Endometrial microvascular endothelial cells (primary cell): ENCODE measurements around the gene SECTM1. TPM values are rescaled to one million over a fixed set of nuclear protein-coding genes. Genes with fewer than 3 reads are reported as not detected.
"Not testable (repeated sequence)": the region's sequence is repeated elsewhere in the genome, so short reads cannot be mapped to it uniquely, and the experiment has no call there.

Experiments
- in situ Hi-C: cut with HindIII; loops from 2 replicates; pipeline ENCODE4 v1.10.0; 2017; ENCODE audit warnings: low sequenced_read_pairs, low pct_unique_long_range_greater_than_20kb; ENCODE audit errors: inconsistent ontology term
- total RNA-seq: library from RNA; depleted of rRNA; stranded (reverse); fragments of >200 nt; gene quantifications from one replicate; pipeline ENCODE4 v1.2.3, GENCODE V29; 2015; ENCODE audit errors: inconsistent ontology term

SECTM1 gene
- total RNA-seq: 8.0 TPM

DNA sequence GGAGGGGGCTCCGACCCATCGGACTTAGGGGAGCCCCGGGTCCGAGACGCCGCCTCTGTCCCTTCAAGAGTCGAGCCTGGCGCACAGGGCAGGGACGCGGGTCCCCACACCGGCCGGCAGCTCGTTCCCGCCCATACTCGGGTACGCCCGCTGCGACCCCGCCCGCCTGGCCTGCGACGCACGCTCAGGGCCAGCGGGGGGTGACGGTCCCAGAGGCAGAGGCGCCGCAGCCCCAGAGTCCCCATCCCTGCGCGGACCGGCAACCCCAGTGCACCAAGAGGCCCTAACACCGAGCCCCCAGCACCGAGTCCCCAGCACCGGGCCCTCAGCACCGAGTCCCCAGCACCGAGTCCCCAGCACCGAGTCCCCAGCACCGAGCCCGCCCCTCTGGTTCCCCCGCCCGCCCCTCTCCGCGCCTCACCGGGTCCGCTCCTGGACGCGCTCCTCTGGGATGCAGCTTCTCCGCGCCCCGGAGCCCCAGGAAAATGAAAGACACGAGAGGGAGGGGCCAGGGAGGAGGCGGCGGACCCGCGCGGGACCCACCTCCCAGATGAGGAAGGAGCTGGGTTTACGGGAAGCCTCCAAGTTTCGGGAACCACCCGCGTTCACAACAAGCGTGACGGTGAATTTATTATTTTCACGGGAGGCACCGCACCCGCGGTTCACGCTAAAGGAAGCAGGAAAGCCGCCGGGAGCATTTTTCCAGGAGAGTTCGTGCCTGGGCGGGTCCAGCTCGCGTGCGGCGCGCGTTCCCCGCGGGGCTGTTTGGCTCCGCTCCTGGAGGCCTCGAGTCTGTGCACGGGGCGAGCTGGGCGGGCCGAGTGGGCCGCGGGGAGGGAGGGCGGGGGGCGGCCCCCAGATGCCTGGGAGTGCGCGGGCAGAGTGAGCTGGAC is at the start of gene SECTM1:
Gene SECTM1, minus strand, starts transcription at position 488 of the 893 bp plus-strand sequence. CDS start 6,526 bp downstream, outside the sequence.
- in situ Hi-C loops: loop anchor here (25.0 kb wide), 2 partner anchors 104 to 204 kb away; no protein-coding TSS in a partner anchor

DNA sequence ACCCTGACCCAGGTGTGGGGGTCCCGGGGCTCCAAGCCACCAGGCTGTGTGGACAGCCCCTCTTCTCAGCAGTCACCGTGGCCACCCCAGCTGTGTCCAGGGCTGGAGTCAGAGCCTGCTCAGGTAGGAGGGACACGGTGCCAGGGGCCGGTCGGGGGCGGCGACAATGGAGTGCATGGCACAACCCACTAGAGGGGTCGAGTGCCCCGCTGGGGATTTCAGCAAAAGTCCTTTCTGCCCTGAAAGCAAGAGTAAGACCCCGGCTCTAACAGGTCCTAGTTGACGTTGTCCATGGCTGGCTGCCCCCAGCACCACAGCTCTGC is 49.3 kb upstream of the SECTM1 start:
- in situ Hi-C loops: no loop called here

DNA sequence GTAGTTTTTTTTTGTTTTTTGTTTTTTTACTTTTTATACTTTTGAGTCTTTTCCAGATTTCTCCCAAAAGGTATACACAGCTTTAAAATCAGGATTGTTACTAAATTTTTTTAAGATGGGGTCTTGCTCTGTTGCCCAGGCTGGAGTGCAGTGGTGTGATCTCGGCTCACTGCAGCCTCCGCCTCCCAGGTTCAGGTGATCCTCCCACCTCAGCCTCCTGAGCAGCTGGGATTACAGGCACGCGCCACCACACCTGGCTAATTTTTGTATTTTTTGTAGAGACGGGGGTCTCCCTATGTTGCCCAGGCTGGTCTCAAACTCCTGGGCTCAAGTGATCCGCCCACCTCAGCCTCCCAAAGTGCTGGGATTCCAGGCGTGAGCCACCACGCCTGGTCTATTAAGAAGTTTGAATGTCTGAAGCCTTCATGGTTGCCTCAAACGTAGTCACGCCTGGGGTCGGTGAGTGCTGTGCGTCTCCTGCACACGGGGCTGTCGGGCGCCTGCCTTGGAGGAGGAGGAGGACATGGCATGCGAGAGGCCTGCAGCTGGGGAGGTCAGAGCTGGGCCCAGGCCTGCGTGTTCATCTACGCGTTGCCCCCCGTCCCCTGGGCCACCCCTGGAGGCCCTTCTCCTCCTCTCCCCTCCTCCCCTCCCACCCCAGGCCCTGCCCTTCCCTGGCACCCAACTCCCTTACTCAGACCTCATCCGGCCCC is 48.8 kb upstream of the SECTM1 start:
- in situ Hi-C loops: not testable (repeated sequence)

DNA sequence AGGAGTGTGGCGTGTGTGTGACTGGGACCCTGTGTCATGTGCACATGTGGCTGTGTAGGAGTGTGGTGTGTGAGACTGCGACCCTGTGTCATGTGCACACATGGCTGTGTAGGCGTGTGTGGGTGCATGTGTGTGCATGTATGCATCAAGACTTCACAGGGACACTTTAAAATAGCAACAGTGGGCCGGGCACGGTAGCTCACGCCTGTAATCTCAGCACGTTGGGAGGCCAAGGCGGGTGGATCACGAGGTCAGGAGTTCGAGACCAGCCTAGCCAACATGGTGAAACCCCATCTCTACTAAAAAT is 48.1 kb upstream of the SECTM1 start:
- in situ Hi-C loops: not testable (repeated sequence)

DNA sequence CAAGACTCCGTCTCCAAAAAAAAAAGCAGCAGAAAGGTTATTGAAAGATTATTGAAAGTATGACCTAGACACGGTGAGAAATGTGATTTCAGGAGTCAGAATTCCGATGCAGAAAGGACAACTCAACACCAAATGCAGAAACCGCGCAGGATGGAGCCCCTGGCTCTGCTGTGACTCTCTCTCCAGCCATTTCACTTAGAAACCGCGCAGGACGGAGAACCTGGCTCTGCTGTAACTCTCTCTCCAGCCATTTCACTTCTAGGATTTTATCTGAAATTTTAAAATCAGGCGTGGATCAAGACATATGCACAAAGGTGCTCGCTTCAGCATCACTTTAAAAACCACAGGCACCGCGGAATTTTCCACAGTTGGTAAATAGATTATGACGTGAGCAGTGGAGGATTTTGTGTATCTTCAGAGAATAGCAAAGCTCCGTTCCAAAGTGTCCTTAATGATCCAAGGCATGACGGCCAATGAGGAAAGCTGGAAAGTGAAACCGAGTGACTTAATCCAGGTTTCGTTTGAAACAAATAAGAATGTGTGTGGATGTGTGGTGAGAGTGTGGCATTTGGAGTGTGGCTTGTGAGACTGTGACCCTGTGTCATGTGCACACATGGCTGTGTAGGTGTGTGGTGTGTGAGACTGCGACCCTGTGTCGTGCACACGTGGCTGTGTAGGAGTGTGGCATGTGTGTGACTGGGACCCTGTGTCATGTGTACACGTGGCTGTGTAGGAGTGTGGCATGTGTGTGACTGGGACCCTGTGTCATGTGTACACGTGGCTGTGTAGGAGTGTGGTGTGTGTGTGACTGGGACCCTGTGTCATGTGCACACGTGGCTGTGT is 47.5 kb upstream of the SECTM1 start:
- in situ Hi-C loops: no loop called here

DNA sequence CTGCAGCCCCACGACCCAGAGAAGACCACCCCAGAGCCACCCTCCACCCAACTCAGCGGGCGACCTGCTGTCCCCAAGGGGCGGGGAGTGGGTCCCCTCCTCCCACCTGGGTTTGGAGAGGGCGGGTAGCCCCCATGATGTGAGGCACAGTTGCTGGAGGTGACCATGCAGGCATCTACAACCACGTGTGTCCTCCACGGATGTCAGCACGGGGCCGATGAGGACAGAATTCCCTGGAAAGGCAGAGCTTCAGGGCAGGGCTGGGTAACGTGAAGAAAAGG is 45.1 kb upstream of the SECTM1 start:
- in situ Hi-C loops: no loop called here

DNA sequence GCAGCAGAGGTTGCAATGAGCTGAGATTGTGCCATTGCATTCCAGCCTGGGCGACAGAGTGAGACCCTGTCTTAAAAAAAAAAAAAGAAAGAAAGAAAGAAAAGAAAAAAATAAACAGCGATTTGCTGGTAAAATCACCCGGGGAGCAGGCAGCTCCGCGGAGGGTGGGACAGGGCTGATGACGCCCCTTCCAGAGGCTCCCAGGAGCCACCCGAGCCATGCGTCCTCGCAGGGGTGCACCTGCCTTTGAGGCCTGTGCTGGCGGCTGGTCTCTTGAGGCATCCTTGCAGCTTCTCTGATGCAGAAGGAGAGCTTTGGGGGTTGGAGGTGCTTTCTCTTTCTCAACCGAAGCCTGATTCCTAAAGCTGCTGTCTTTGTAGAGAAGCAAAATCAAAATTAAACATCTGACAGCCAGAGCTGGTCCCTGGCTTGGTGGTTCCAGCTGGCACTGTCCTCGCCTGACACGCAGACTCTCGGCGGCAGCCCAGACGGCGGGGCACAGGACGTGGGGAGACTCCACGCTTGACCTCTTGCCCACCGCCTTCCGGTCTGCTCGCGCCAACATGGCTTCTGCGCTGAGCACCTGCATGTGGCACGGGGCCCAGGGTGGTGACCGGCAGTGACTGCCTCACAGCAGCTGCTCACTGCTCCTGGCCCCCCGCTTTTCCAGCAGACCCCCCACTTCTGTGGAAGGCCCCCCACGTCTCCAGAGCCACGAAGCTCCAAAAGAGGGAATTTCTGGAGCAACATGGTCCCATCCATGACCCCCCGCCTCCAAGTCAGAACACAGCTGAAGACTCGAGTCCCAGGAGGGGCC is 44.6 kb upstream of the SECTM1 start:
- in situ Hi-C loops: no loop called here

DNA sequence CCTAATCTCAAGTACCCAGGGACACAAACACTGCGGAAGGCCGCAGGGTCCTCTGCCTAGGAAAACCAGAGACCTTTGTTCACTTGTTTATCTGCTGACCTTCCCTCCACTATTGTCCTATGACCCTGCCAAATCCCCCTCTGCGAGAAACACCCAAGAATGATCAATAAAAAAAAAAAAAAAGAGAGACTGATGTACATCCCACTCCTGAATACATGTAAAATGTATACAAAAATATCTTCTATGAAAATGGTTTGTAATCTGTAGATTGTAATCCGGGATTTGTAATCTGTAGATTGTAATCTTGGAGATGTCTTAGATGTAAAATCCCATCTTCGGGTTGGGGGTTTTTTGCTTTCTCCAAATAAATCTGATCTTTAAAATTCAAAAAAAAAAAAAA is 43.7 kb upstream of the SECTM1 start:
- in situ Hi-C loops: not testable (repeated sequence)

DNA sequence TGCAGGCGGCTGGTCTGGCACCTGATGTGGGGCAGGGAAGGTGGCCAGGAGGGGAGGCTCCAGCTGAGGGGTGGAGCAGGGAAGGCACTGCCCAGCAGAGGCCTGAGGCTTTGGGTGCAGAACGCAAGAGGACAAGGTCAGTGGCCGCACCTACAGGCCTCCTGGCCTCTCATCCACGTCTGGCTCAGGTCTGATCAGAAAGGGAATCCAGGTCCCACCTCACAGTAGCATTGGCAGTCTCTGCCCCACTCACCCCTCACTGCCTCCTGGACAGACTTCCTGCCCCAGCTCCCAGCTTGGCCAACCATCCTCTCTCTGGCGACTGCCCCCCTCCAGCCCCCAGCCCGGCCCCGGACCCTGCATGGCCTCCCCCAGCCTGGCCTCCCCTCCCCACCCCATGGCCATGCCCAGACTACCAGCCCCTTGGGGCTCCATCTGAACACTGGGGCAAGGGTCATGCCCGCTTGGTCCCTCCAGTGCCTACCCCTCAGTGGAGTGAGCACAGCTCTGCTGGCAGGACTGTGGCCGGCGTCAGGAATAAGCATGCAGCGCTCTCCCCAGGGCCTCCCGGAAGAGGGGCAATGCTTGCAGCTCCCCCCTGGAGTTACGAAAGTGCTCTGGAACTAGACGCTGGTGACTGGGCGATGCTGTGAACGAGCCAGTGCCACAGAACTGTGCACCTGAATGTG is 42.6 kb upstream of the SECTM1 start:
- in situ Hi-C loops: no loop called here

DNA sequence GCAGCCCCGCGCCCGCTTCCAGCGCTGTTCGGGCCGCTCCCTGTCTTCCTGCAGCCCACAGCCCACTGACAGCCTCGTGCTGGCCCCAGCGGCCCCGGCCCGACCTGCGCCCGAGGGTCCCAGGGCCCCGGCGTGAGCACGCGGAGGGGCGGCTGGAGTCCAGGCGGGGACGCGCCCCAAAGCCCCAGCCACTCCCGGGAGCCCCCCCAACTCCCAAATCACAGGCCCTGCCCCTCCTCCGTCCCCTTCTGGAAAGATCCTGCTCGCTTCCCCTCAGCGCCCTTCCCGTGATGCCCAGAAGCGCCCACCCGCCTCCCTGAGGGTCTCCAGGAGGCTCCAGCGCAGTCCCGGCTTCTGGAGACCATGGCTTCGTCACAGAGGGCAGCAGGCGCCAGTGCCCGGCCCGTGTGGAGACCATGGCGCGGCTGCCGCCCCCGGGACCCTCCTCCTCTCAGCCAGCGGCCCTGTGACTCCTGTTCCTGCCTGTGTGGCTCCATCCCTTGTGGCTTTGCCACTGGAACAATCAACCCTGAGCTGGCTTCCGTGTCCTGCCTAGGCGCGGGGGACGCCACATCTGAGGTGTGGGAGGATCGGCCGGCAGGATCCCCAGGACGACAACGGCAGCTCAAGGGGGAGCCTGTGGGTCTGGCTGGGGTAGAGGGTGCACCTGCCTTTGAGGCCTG is 41.9 kb upstream of the SECTM1 start:
- in situ Hi-C loops: no loop called here

DNA sequence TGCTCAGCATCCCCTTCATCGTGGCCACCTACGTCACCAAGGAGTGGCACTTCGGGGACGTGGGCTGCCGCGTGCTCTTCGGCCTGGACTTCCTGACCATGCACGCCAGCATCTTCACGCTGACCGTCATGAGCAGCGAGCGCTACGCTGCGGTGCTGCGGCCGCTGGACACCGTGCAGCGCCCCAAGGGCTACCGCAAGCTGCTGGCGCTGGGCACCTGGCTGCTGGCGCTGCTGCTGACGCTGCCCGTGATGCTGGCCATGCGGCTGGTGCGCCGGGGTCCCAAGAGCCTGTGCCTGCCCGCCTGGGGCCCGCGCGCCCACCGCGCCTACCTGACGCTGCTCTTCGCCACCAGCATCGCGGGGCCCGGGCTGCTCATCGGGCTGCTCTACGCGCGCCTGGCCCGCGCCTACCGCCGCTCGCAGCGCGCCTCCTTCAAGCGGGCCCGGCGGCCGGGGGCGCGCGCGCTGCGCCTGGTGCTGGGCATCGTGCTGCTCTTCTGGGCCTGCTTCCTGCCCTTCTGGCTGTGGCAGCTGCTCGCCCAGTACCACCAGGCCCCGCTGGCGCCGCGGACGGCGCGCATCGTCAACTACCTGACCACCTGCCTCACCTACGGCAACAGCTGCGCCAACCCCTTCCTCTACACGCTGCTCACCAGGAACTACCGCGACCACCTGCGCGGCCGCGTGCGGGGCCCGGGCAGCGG is 41.2 kb upstream of the SECTM1 start:
- in situ Hi-C loops: no loop called here

DNA sequence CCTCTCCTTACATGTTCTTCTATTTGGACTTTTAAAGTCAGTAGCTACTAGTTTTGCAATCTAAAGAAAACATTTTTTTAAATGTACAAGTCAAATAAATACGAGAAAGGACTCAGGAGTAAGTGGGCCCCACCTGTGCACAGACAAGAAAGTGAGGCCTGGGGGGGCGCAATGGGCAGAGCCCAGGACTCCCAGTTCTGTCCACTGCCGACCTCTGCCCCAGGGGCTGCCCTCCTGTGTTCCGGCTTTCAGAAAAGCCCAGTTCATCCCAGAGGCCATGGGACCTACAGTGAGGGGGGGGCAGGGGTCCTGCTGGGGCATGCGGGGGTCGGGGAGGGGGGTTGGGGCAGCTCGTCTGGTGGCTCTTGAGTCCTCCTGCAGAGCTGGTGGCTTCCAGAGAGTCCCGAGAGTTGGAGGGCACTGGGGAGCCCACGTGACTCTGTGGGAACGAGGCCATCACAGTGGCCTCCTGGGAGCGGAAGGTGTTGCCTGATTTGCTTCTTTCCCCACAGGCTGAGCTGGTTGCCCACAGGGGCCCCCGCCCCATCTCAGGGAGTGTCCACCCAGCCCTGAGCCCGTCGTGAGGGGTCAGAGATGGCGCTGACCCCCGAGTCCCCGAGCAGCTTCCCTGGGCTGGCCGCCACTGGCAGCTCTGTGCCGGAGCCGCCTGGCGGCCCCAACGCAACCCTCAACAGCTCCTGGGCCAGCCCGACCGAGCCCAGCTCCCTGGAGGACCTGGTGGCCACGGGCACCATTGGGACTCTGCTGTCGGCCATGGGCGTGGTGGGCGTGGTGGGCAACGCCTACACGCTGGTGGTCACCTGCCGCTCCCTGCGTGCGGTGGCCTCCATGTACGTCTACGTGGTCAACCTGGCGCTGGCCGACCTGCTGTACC is 40.4 kb upstream of the SECTM1 start:
- in situ Hi-C loops: no loop called here

DNA sequence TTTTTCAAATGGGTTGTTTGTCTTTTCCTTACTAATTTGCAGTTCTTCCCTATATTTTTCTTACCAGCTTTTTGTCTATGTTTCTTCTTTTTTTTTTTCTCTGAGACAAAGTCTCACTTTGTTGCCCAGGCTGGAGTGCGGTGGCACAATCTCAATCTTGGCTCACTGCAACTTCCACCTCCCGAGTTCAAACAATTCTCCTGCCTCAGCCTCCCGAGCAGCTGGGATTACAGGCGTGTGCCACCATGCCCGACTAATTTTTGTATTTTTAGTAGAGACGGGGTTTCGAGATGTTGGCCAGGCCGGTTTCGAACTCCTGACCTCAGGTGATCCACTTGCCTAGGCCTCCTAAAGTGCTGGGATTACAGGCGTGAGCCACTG is 39.5 kb upstream of the SECTM1 start:
- in situ Hi-C loops: not testable (repeated sequence)

DNA sequence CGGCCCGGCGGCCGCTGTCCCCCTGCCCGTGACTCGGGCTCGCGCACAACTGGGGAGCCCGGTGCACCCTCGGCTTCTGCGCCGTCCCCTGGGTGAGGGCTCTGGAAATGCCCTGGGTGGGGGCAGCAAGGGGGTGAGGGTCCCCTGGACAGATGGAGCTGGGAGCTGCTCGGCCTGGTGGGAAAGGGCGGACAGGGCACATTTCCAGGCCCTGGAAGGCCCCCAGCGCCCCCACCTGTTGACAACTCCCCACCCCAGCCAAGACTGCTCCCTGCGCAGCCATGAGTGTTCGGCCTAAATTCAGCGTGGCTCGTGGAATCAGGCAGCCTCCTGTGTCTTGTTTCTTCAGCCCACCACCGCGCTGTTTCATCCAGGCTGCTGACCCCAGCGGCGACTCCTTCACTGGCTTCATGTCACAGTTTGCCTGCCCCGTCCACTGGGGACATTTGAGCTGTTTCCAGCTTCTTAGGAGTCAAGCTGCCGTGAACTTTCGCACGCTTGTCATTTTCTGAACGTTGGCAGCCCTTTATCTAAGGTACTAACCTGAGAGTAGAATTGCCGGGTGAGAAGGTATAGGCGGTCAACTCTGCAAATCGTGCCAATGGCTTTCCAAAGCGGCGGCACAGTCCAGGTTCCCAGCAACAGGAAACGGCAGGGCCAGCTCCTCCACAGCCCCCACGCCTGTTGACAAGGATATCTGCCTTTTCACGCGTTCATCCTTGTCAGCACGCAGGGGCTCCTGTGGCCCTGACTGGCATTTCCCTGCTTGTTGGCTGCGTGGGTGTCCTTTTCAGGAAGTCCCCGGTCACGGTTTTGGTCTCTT is 38.9 kb upstream of the SECTM1 start:
- in situ Hi-C loops: no loop called here

DNA sequence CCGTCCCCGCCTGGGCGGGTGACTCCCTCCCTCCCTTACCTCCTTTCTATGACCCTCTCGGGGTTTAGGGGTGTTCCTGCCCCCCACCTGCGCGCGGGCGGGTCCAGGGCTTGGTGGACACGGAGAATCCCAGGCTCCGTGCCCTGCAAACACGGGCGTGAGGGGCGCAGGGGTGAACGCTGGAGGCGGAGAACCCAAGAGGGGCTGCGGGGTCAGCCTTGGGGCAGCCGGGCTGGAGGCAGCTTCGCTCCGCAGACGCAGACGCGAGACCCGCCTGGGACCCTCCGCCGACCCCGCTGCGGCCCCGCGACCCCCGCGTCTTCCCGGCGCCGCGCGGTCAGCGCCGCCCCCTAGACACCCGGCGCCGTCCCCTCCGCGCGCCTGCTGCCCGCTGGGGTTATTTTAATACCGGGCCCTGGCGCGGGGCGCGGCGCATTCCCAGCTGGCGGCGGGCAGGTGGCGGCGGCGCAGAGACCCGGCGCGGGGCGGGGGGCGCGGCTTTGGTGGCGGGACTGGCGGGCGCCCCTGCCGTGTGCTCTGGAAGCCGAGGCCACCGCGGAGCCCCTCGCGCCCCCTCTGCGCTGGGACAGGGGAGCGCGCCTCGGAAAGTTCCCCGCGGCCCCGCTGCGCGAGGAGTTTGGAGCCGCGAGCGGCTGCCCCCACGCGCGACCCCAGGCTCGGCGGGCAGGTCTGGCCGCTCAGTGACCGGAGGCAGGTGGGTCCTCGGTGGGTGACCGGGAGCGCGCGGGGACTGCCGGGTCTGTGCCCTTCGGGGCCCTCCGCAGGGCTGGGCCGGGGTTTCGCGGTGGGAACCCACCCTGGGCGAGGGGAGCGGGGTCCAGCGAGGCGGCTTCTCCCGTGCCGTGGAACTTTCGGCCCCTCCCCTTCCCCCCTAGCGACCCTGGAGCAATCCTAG is 38.0 kb upstream of the SECTM1 start, which contains the start of gene UTS2R:
Gene UTS2R, plus strand, starts transcription at position 433 of the 916 bp plus-strand sequence. CDS start 2,560 bp downstream, outside the sequence.
- in situ Hi-C loops: no loop called here
